Muscle of leg (tissue), 11 donors: ENCODE data around the gene SLC38A10. TPM values are rescaled to one million over a fixed set of nuclear protein-coding genes. Genes with fewer than 3 reads are reported as not detected.

Experiments used
- DNase-seq: peaks from one replicate; pipeline ENCODE4 v3.0.0; 2013
- H3K27ac ChIP-seq: one replicate; pipeline ENCODE4 v1.5.1; 2013; ENCODE audit warnings: mild to moderate bottlenecking, low read length, control low read depth
- H3K27me3 ChIP-seq: one replicate; pipeline ENCODE4 v1.6.1; 2013; ENCODE audit warnings: low read length; ENCODE audit not compliant: control insufficient read depth, insufficient read depth
- H3K36me3 ChIP-seq: one replicate; pipeline ENCODE4 v1.6.1; 2013; ENCODE audit warnings: low read length; ENCODE audit not compliant: control insufficient read depth, insufficient read depth
- H3K4me1 ChIP-seq: one replicate; pipeline ENCODE4 v1.6.1; 2013; ENCODE audit warnings: low read length; ENCODE audit not compliant: control insufficient read depth, insufficient read depth
- H3K4me3 ChIP-seq: one replicate; pipeline ENCODE4 v1.5.1; 2013; ENCODE audit warnings: low read length, control low read depth
- H3K9me3 ChIP-seq: replicated peaks from 2 replicates; pipeline ENCODE4 v1.6.1; 2013; ENCODE audit warnings: low read depth, low read length; ENCODE audit not compliant: control insufficient read depth
- WGBS: methylation state at CpG from one replicate; pipeline ENCODE4 v1.1.5; 2013; ENCODE audit warnings: missing lambda C conversion rate; ENCODE audit not compliant: insufficient coverage; 5-methylcytosine and 5-hydroxymethylcytosine counted together
- polyA plus RNA-seq, 8 donors: library from polyadenylated mRNA; unstranded; fragments of 120-200 nt; gene quantifications; one replicate each; pipeline versions ENCODE4 v1.2.1 to v1.2.3, GENCODE V29; 2013; ENCODE audit warnings: inconsistent platforms in 1 of 8, low replicate concordance in 1 of 8; ENCODE audit not compliant: insufficient read length in 8 of 8, insufficient read depth in 1 of 8
- total RNA-seq: library from RNA; stranded (reverse); fragments of 120-200 nt; gene quantifications from one replicate; pipeline ENCODE4 v1.2.4, GENCODE V29; 2013

SLC38A10 gene
- total and polyA plus RNA-seq, 9 donors = 36.7 to 60.1 (median 51.5) TPM

DNA sequence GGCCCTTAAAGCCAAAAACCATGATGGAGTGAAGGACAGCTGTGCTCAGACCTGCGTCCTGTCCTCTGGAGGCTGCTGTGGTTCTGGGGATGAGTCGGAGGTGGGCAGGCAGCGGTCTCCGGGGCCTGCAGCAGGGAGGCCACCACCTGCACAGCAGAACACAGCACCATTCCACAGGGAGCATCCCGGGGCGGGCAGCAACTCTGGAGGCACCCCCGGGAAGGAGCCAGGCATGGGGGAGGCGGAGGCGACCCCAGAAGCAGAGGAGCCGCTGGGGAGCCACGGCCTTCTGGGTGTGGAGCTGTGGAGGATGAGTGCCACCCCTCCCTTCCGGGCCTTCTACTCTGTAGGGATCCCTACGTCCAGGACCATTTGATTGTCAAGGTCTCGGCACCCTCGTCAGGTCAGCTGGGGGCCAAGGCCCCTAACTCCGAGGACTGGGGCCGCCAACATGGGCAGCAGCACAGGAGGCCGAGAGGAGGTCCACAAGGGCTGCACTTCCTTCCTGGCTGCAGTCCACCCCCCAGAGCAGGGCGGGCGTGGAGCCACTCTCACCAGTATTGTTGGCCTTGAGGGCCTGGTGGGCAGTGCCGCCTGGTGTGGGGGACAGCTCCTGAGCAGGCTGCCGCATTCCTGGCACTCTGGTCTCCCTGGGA lies 96.2 kb downstream of the SLC38A10 start:
- Histone ChIP-seq H3K9me3 (no peaks in the 10 kb centered on the region), H3K4me1 (peaks cover 29% of the 10 kb centered on the region), H3K27me3 (no peaks in the 10 kb centered on the region), H3K4me3 (no peak overlapping the region), H3K27ac (no peak overlapping the region), H3K36me3 (peaks cover 49% of the 10 kb centered on the region)
- DNase-seq = no peak
- 77% methylated on average over 14 of the region's 22 CpGs for WGBS

DNA sequence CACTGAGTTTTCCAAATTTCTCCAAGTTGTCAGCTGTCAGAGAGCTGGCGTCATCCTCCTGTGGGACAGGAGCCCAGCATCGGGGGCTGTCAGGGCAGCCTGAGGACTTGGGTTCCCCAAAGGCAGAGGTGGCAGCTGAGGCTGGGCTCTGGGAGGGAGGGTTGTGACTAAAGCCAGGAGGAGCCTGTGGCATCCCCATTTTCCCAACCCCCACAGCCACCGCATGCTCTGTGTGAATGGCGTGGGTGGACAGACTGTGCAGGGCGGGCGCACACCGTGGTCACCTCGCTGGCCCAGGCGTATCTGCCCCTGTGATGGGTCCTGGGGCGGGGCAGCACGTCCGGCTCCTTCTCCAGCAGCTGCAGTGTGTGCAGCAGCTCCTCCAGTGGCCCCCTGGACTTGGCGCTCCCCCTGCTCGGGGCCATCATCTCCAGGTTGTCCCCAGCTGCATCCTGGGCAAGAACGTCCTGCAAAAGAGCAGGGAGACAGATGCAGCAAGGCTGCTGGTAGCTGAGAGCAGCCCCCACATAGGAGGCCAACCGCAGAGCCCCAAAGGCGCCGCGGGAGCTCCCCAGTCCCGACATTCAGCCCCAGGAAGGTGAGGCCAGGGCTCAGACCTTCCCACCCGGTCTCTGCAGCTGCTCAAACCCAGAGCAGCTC lies 97.1 kb downstream of the SLC38A10 start:
- Histone ChIP-seq H3K4me3 (no peak overlapping the region), H3K27me3 (no peaks in the 10 kb centered on the region), H3K9me3 (no peaks in the 10 kb centered on the region), H3K27ac (no peak overlapping the region), H3K4me1 (peaks cover 35% of the 10 kb centered on the region), H3K36me3 (peaks cover 47% of the 10 kb centered on the region)
- DNase-seq = no peak
- 78% methylated on average over 14 of the region's 21 CpGs for WGBS

DNA sequence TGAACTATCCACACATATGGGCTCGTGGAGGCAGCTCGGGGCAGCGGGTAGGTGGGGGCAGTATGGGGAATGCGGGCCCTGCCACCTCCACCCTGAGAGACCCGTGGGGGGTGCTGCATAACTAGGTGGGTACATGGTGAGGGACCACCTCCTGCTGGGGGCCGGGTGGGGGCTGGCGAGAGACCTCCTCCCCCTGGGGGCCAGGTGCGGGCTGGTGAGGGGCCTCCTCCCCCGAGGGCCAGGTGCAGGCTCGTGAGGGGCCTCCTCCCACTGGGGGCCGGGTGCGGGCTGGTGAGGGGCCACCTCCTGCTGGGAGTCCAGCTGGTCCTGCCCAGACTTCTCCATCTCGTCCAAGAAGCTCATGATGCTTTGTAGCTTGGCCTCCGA lies 97.7 kb downstream of the SLC38A10 start:
- H3K4me1 ChIP-seq = peaks cover 35% of the 10 kb centered on the region
- H3K36me3 ChIP-seq = peaks cover 46% of the 10 kb centered on the region
- 67% methylated on average over 12 of the region's 14 CpGs for WGBS
- DNase-seq = no peak
- no peak overlapping the region for H3K27ac ChIP-seq
- no peak overlapping the region for H3K4me3 ChIP-seq
- no peaks in the 10 kb centered on the region for H3K9me3 ChIP-seq
- H3K27me3 ChIP-seq = no peaks in the 10 kb centered on the region

DNA sequence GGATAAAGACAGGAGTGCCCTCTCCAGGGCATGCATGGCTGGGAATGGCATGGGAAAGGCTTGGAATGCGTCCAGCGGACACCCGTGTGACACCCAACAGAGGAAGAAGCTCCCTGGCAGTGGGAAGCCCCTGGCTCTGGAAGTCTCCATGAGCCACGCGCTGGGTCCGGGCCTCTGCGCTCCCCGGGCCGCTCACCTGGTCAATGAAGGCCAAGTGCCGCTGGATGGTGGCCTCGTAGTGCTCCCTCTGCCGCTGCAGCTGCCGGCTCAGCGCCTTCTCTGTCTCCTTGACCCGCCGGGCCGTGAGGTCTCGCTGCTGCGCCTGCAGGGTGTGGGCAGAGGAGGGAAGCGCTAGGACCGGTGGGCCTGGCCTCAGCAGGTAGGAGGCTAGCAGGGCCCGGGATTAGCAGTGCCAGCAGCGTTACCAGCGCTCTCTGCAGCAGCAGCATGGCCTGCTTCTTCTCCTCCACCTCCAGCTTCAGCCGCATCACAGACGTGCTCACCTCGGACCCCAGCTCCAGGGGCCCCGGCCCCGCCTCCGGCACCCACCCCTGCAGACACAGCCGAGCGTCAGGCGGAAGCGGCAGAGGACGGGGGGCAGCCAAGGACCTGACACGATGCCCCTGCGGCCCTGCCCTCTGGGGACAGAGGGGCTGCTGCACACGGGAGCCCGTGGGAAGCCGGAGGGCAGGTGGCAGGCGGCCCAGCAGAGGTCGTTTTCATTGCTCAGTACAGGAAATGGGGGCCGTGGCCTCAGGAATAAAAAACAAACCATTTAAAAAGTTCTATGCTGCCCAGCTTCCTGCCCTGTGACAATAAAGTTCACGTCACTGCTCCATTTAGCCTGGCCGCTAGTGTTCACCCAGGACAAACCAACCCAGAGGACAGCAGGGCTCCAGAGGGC lies 98.3 kb downstream of the SLC38A10 start:
- 86% methylated on average over 37 of the region's 45 CpGs for WGBS
- H3K36me3 ChIP-seq = peaks cover 48% of the 10 kb centered on the region
- H3K4me1 ChIP-seq = peaks cover 35% of the 10 kb centered on the region
- H3K27ac ChIP-seq = no peak overlapping the region
- no peak for DNase-seq
- H3K27me3 ChIP-seq = no peaks in the 10 kb centered on the region
- H3K9me3 ChIP-seq = no peaks in the 10 kb centered on the region
- no peak overlapping the region for H3K4me3 ChIP-seq

DNA sequence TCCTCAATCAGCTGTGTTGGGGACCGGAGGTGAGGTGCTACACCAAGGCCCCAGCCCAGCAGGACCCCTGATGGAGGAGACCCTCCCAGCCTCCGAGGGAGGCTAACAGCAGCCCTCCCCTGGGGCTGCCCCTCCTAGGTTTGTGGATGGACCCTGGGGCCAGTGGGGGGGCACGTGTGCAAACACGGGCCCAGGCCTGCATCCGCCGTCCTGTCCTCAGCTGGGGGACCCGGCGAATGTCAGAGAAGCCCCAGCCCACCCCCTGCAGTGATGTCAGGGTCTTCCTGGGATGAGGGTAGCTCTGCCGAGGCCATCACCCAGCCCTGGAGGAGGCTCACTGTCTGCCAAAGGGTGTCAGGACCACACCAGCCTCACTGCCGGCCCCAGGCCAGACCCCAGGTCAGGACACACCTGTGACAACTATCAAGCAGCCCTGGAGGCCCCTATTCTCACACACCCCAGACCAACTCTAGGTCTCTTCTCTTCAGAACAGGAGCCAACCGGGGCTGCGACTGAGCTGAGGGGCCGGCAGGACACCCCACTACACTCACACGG lies 99.1 kb downstream of the SLC38A10 start:
- DNase-seq = no peak
- no peaks in the 10 kb centered on the region for H3K9me3 ChIP-seq
- H3K27ac ChIP-seq = no peak overlapping the region
- H3K4me1 ChIP-seq = peaks cover 35% of the 10 kb centered on the region
- peaks cover 52% of the 10 kb centered on the region for H3K36me3 ChIP-seq
- WGBS = 89% methylated on average over 8 of the region's 14 CpGs
- no peaks in the 10 kb centered on the region for H3K27me3 ChIP-seq
- H3K4me3 ChIP-seq = no peak overlapping the region

Other genes with a start within 250 kb of the SLC38A10 start
- 1.2 TPM for gene PVALEF, start 129.8 kb downstream of the SLC38A10 start, total RNA-seq
- 1 to 10 TPM in 3 of 8 donors, under 1 TPM in 5; 0.21 to 1.4 (median 0.97) TPM for gene PVALEF, start 129.8 kb downstream of the SLC38A10 start, polyA plus RNA-seq
- 6.3 TPM for gene AATK, start 129.1 kb downstream of the SLC38A10 start, total RNA-seq
- gene AATK, start 129.1 kb downstream of the SLC38A10 start, polyA plus RNA-seq = 10 to 100 TPM in 4 of 8 donors, 1 to 10 TPM in 4; 7.8 to 18.1 (median 11.3) TPM
- gene CEP131, start 72.3 kb downstream of the SLC38A10 start, total RNA-seq = 8.3 TPM
- gene CEP131, start 72.3 kb downstream of the SLC38A10 start, polyA plus RNA-seq = 10 to 100 TPM; 12.4 to 16.4 (median 13.6) TPM
- 8.9 TPM for gene TEPSIN, start 56.3 kb downstream of the SLC38A10 start, total RNA-seq
- 10 to 100 TPM in 7 of 8 donors, 1 to 10 TPM in 1; 9.3 to 19.3 (median 14.6) TPM for gene TEPSIN, start 56.3 kb downstream of the SLC38A10 start, polyA plus RNA-seq
- gene NDUFAF8, start 56.0 kb downstream of the SLC38A10 start, total RNA-seq = 69.7 TPM
- gene NDUFAF8, start 56.0 kb downstream of the SLC38A10 start, polyA plus RNA-seq = 10 to 100 TPM; 36.3 to 55.8 (median 49.6) TPM
- gene BAHCC1, start 100.2 kb upstream of the SLC38A10 start, total RNA-seq = 6.9 TPM
- 10 to 100 TPM in 7 of 8 donors, 1 to 10 TPM in 1; 8.5 to 17.4 (median 15.6) TPM for gene BAHCC1, start 100.2 kb upstream of the SLC38A10 start, polyA plus RNA-seq
- 810 TPM for gene ACTG1, start 217.5 kb upstream of the SLC38A10 start, total RNA-seq
- gene ACTG1, start 217.5 kb upstream of the SLC38A10 start, polyA plus RNA-seq = 1,000 to 10,000 TPM; 1,113 to 1,698 (median 1,529) TPM
- 2.8 TPM for gene FSCN2, start 233.1 kb upstream of the SLC38A10 start, total RNA-seq
- 1 to 10 TPM; 1.7 to 4.8 (median 2.5) TPM for gene FSCN2, start 233.1 kb upstream of the SLC38A10 start, polyA plus RNA-seq